Measurements from ENCODE around the gene FRY. TPM values are rescaled to one million over a fixed set of nuclear protein-coding genes. Genes with fewer than 3 reads are reported as not detected.
A peak's percentile ranks its signal among the peaks of the same experiment; 100 is the strongest.

The FRY gene
- total and polyA plus RNA-seq, 10 of the 15 experiments (the other 5 are each of a cell fraction or from before 2014, with no cell fraction given) = 0.18 to 1.4 (median 0.30) TPM

- TF ChIP-seq CTCF (IDR thresholded peaks at IDR 0.05 in 2 of 3, conservative IDR thresholded peaks at IDR 0.05 in 1 of 3; ENCODE audit: control insufficient read depth in 2 of 3, extremely low read depth in 1 of 3, insufficient read depth in 1 of 3, low read depth in 3 of 3, low read length in 3 of 3) (peak; percentile 19 to 56 (median 41); a peak in 4 of 6 replicates), RAD21 (IDR thresholded peaks at IDR 0.05; ENCODE audit: insufficient read depth, low read depth, low read length) (peak; percentile 41; the same call in 1 of the 2 replicates), ZNF274 (IDR thresholded peaks at IDR 0.05; ENCODE audit: insufficient read depth, insufficient read length) (no peak), SMC3 (IDR thresholded peaks at IDR 0.05; ENCODE audit: borderline replicate concordance, low read length) (peak; percentile 18; the same call in 1 of the 2 replicates), POU2F2 (IDR thresholded peaks at IDR 0.05; ENCODE audit: borderline replicate concordance, low read depth, low read length) (no peak), BCLAF1 (IDR thresholded peaks at IDR 0.05) (no peak), LARP7 (IDR thresholded peaks at IDR 0.05) (no peak), SMAD1 (IDR thresholded peaks at IDR 0.05; ENCODE audit: low read depth, partially characterized antibody) (no peak), FOXM1 (IDR thresholded peaks at IDR 0.05; ENCODE audit: low read depth, low read length) (no peak)
- TF ChIP-seq, protein P1, sequence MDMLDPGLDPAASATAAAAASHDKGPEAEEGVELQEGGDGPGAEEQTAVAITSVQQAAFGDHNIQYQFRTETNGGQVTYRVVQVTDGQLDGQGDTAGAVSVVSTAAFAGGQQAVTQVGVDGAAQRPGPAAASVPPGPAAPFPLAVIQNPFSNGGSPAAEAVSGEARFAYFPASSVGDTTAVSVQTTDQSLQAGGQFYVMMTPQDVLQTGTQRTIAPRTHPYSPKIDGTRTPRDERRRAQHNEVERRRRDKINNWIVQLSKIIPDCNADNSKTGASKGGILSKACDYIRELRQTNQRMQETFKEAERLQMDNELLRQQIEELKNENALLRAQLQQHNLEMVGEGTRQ (IDR thresholded peaks at IDR 0.05; ENCODE audit: borderline replicate concordance, low read depth, low read length) = no peak
- TF ChIP-seq, protein P2, sequence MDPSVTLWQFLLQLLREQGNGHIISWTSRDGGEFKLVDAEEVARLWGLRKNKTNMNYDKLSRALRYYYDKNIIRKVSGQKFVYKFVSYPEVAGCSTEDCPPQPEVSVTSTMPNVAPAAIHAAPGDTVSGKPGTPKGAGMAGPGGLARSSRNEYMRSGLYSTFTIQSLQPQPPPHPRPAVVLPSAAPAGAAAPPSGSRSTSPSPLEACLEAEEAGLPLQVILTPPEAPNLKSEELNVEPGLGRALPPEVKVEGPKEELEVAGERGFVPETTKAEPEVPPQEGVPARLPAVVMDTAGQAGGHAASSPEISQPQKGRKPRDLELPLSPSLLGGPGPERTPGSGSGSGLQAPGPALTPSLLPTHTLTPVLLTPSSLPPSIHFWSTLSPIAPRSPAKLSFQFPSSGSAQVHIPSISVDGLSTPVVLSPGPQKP (IDR thresholded peaks at IDR 0.05; ENCODE audit: low read depth, low read length) = no peak
Measured at GRCh38 chr13:32164622-32165268, 133.2 kb downstream of the FRY start (continued).
